Breast epithelium (tissue), 3 donors: ENCODE measurements around the gene ANO3.

Experiments used
- CTCF ChIP-seq, 3 donors: fragments of 450-650 bp; IDR thresholded peaks; one replicate each; pipeline ENCODE4 v1.5.1; 2016 to 2017; ENCODE audit warnings: antibody characterized with exemption in 3 of 3, mild to moderate bottlenecking in 3 of 3, moderate library complexity in 3 of 3
- POLR2A ChIP-seq: fragments of 450-650 bp; IDR thresholded peaks from one replicate; pipeline ENCODE4 v1.6.1; 2016; ENCODE audit warnings: antibody characterized with exemption, mild to moderate bottlenecking, moderate library complexity
- POLR2AphosphoS5 ChIP-seq, 3 donors: sonication (generic); formaldehyde crosslinking; IDR thresholded peaks; one replicate each; pipeline ENCODE4 v1.6.1; 2017; ENCODE audit warnings: antibody characterized with exemption in 3 of 3

GRCh38 chr11:26483108-26483507 lies 151.2 kb downstream of the ANO3 start:
- no peak for TF ChIP-seq POLR2A
- no peak for TF ChIP-seq CTCF (IDR thresholded peaks at IDR 0.05)
- TF ChIP-seq POLR2AphosphoS5 (IDR thresholded peaks at IDR 0.05), result no peak
